ENCODE results near the gene TXNRD1. TPM values are rescaled to one million over a fixed set of nuclear protein-coding genes. Genes with fewer than 3 reads are reported as not detected.
A peak's percentile ranks its signal among the peaks of the same experiment; 100 is the strongest.

The TXNRD1 gene
- total RNA-seq, 1 experiment from 2014 or later, result 327 TPM

DNA sequence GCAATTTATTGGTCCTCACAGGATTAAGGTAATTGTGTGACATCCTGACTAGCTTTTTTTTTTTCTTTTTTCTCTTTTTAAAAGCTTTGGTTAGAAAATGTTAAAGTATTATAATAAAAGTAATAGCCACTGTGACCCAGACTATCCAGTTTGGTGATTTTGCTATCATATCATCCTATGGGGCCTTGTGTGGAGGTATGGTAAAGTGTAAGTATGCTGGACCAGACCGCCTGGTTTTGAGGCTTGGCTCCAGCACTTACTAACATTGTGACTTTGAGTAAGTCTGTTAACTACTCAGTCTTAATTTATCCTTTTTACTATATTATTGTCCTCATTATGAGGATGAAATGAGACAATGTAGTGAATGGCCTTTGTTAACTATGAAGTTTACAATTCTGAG, 103.4 kb downstream of the TXNRD1 start:
- H3K9me3 ChIP-seq (ENCODE audit: control insufficient read depth in 1 of 2, insufficient read depth in 1 of 2, low read depth in 1 of 2, low read length in 2 of 2), result no peaks in the 10 kb centered on the region
- ChIA-PET CTCF (no interaction called here), POLR2A (no interaction called here), RAD21 (ENCODE audit: low non-redundant PET in 1 of 2, low total read pairs in 2 of 2, uncharacterized antibody in 2 of 2, unreplicated experiment in 2 of 2) (no interaction called here)
- H3K9ac ChIP-seq (ENCODE audit: low read length), result no peak overlapping the region
- H3K79me2 ChIP-seq (ENCODE audit: insufficient read depth, low read length), result peaks cover 88% of the 10 kb centered on the region
- DNase-seq (ENCODE audit: low read depth, low spot score) (no peak), ATAC-seq (no peak)
- H3K4me1 ChIP-seq (ENCODE audit: control insufficient read depth in 1 of 2, insufficient read depth in 2 of 2, low read length in 2 of 2), result no peaks in the 10 kb centered on the region
- no peak overlapping the region for H3K4me2 ChIP-seq (ENCODE audit: low read length)
- TF ChIP-seq POLR2A (IDR thresholded peaks at IDR 0.05; ENCODE audit: borderline replicate concordance, extremely low read depth, insufficient read depth, insufficient read length) (no peak), ELF1 (IDR thresholded peaks at IDR 0.05; ENCODE audit: borderline replicate concordance, low read depth) (no peak), SP1 (IDR thresholded peaks at IDR 0.05; ENCODE audit: low read depth) (no peak), RAD21 (IDR thresholded peaks at IDR 0.05; ENCODE audit: low read depth) (no peak)
- no peak overlapping the region for H3K27ac ChIP-seq (ENCODE audit: low read depth, low read length)
- no TSS peak for BruUV-seq (replicated peaks)
- H3K4me3 ChIP-seq (replicated peaks in 1 of 2; ENCODE audit: low read depth in 1 of 2, low read length in 2 of 2), result no peak overlapping the region
- no peak overlapping the region for H2AFZ ChIP-seq (ENCODE audit: low read depth, low read length, poor library complexity, severe bottlenecking)
- peaks cover 30% of the 10 kb centered on the region; the same call in 1 of the 2 replicates for H4K20me1 ChIP-seq (ENCODE audit: insufficient read depth)
- no peaks in the 10 kb centered on the region for H3K9me2 ChIP-seq (ENCODE audit: insufficient read depth)
- H3K27me3 ChIP-seq (ENCODE audit: insufficient read depth, low read length), result no peaks in the 10 kb centered on the region
- intact Hi-C loops (cut with micrococcal nuclease), result no loop called here
- H3K36me3 ChIP-seq (ENCODE audit: control insufficient read depth in 1 of 2, insufficient read depth in 2 of 2, low read length in 2 of 2), result peaks cover 55 to 80% of the 10 kb centered on the region in 2 experiments

GRCh38 chr12:104319918-104320626, 104.5 kb downstream of the TXNRD1 start:
- Histone ChIP-seq H3K79me2 (ENCODE audit: insufficient read depth, low read length) (peaks cover 88% of the 10 kb centered on the region), H3K27ac (ENCODE audit: low read depth, low read length) (no peak overlapping the region), H3K27me3 (ENCODE audit: insufficient read depth, low read length) (no peaks in the 10 kb centered on the region), H4K20me1 (ENCODE audit: insufficient read depth) (peaks cover 34% of the 10 kb centered on the region; the same call in 1 of the 2 replicates), H3K9ac (ENCODE audit: low read length) (no peak overlapping the region), H3K9me3 (ENCODE audit: control insufficient read depth in 1 of 2, insufficient read depth in 1 of 2, low read depth in 1 of 2, low read length in 2 of 2) (no peaks in the 10 kb centered on the region), H3K9me2 (ENCODE audit: insufficient read depth) (no peaks in the 10 kb centered on the region), H3K4me1 (ENCODE audit: control insufficient read depth in 1 of 2, insufficient read depth in 2 of 2, low read length in 2 of 2) (no peaks in the 10 kb centered on the region), H3K36me3 (ENCODE audit: control insufficient read depth in 1 of 2, insufficient read depth in 2 of 2, low read length in 2 of 2) (peaks cover 54 to 78% of the 10 kb centered on the region in 2 experiments), H2AFZ (ENCODE audit: low read depth, low read length, poor library complexity, severe bottlenecking) (no peak overlapping the region), H3K4me2 (ENCODE audit: low read length) (no peak overlapping the region), H3K4me3 (replicated peaks in 1 of 2; ENCODE audit: low read depth in 1 of 2, low read length in 2 of 2) (no peak overlapping the region)
- intact Hi-C loops (cut with micrococcal nuclease), result no loop called here
- ATAC-seq (no peak), DNase-seq (ENCODE audit: low read depth, low spot score) (no peak)
- BruUV-seq (replicated peaks), result no TSS peak
- RAD21 ChIA-PET (ENCODE audit: low non-redundant PET in 1 of 2, low total read pairs in 2 of 2, uncharacterized antibody in 2 of 2, unreplicated experiment in 2 of 2), result no interaction called here
- TF ChIP-seq CEBPB (IDR thresholded peaks at IDR 0.05; ENCODE audit: low read depth), result no peak
- TF ChIP-seq POLR2AphosphoS5 (IDR thresholded peaks at IDR 0.05; ENCODE audit: low read depth, low read length), result 0 out of 2 replicates have a peak, but pooled peaks have one; percentile 33
- POLR2A ChIA-PET, result no interaction called here
- CTCF ChIA-PET, result no interaction called here
